Activated T-cell treated with anti-CD3 and anti-CD28 coated beads for 48 hours (primary cell): ENCODE measurements around the gene FNDC11.
"Not testable (repeated sequence)": the region's sequence is repeated elsewhere in the genome, so short reads cannot be mapped to it uniquely, and the experiment has no call there.

Experiments
- DNase-seq: peaks from one replicate; pipeline ENCODE4 v3.0.0-alpha.2; 2020; ENCODE audit warnings: low read depth

The FNDC11 gene

DNA sequence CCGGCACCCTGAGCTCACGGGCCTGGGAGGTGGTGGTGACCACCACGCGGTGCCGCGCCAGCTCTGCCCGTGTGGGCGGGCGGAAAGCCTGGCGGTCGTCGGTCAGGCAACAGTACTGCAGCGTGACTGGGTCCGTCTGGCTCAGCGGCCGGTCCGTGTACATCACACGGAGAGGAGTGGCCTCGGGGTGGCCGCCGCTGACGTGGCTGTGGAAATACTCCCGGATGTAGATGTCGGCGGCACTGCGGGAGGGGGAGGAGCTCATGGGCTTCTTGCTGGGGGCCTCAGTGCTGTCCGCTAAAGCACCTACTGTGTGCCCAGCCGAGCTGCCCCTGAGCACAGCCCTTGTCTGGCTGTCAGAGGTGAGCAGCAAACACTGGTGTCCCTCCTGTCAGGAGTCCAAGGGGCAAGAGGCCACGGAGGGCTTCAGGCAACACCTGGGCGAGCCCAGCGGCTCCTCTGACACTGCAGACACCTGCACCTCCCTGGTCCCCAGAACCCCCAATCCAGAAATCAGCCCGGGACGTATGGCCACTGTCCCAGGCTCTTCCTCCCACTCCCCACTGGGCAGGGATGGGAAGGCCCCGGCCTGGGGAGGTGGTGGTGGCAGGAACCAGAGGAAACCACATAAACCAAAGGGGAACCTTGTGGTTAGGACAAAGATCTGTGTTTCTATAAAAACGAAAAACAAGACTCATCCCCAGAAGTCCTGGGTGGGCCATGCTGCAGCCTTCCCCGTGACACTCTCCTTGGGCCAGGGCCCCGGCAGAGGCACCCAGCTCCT lies 13.6 kb downstream of the FNDC11 start:
- peak; percentile 39 for DNase-seq

DNA sequence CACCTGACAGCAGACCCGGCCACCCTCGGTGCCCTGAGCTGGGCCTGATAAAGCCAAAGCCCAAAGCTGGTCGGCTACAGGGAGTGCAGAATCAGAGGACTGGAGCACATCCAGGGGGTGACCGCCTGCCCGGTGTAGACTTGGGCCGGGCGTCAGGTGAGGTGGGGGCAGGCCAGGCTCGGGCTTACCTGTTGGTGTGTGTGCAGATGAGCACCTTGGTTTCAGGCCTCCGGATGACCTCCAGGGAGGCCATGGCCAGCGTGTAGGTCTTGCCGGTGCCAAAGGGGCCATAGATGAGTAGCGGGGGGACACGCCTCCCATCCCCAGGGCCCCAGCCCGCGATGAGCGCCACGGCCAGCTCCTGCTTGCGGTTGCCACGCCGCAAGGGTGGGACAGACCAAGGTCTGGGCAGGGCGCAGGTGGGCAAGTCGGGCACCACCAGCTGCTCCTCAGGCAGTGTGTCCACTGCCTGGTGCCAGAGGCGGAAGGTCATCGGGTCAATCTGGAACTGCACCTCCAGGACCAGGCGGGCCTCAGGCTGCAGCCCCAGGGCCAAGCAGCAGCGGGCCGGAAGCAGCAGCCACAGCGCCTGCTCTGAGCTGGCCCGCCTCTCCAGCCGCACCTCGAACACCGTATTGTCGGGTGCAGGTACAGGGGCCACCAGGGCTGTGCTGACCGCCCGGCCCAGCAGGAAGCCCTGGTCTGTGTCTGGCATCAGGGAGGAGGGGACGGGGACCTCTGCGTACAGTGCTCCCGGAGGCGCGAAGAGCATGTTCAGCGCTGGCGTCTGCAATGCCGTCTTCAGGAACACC lies 14.4 kb downstream of the FNDC11 start:
- DNase-seq, result no peak

DNA sequence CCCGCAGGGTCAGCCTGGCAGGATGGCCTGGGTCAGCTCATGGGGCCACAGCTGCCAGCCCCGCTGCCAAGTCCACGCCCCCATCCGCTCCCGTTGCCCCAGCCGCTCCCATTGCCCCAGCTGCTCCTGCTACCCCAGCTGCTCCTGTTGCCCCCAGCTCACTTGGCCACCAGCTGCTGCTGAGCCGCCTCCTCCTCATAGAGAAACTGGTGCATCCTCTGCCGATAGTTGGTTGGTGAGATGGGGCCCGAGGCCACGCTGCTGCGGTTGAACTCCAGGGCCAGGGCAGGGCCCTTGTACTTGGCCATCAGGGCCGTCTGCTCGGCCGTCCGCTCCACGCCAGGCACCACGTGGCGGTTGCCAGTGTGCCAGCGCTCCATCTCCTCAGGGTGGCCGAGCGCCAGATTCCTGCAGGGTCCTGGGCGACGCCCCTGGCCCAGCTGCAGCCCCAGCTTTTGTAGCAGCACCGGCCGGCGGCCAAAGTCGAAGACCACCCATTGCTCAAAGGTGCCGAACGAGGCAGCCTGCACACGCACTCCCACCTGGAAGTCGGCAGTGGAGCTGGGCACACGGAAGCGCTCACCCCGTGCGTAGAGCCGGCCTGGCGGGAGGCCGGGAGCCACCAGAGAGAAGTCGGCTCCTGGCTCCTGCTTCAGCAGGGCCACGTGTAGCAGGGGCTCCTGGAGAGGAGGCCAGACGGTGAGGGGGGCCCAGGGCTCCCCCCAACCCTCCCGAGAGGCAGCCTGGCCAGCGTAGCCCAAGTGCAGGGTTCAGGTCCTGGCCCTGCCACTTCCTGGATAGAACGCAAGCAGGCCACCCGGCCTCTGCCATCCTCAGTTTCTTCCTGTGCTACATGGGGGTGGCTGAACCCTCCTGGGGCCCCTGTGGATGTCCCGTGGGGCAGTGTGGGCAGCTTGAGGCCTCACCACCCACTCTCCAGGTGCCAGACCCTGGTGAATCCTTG lies 15.3 kb downstream of the FNDC11 start:
- no peak for DNase-seq

DNA sequence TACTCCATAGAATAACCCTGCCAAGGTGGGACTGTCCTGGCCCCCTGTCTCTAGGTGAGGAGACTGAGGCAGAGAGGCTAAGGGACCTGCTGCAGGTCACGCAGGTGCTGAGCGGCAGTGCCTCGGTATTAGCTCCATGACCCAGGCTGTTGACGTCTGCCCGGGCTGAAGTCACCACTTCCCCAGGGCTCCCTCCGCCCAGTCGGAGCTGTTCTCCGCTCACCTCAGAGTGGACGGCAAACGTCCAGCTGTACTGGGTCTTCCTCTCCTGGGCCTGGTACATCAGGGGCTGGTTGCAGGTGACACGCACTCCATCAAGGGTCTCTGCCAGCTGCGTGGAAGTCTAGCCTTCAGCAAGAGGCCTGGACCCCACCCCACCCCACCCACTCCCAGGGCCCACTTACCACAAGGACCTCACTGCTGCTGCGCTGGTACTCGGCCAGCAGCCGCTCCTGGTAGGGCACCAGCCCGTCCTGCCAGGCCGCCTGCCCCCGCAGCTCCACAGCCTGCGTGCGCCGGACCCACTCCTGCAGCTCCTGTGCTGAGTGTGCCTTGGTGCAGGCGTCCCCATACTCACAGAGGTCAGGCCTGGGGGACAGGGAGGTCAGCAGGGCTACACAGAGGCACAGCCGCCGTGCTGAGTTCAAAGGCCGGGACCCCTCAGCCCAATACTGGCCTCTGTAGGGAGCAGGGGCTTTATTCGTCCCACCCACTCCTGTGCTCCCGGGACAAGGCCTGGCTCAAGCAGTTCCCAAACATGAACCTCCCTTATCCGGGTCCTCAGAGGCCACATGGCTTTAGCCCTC lies 16.5 kb downstream of the FNDC11 start:
- DNase-seq, result no peak

DNA sequence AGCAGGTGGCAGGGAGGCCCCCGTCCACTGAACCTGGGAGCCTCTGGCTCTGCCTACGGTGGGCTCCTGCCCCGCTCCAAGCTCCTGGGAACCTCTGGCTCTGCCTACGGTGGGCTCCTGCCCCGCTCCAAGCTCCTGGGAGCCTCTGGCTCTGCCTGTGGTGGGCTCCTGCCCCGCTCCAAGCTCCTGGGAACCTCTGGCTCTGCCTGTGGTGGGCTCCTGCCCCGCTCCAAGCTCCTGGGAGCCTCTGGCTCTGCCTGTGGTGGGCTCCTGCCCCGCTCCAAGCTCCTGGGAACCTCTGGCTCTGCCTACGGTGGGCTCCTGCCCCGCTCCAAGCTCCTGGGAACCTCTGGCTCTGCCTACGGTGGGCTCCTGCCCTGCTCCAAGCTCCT lies 17.1 kb downstream of the FNDC11 start:
- DNase-seq, result not testable (repeated sequence)

DNA sequence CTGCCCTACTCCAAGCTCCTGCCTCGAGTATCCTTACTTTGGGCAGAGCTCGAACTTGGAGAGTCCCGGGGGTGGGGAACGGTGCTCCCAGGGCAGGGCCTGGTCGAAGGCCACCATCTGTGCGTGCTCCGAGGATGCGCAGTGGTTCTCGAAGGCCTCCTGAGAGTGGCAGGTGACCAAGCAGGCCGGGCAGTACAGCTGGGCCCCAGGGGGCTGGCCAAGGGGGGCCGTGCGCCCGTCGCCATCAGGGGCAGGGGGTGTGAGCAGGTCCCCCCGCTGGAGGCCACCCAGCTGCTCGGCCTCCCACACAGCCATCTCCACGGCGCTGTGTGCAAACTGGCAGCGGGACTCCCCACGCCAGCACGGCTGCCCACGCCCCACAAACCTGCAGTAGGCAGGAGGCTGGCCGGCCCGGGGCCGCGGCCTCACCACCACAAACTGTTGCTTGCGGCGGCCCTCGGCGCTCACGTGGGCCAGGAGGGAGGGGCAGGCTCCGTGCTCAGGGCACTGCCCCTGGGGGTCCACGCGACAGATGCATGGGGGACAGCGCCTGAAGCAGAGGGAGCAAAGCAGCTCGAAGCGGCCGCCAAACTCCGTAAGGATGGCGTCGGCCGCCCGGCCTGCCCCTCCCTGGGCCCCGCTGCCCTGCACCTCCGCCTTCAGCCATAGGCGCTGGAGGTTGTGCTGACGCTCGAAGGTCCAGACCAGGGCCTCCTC lies 18.3 kb downstream of the FNDC11 start:
- DNase-seq, result no peak

DNA sequence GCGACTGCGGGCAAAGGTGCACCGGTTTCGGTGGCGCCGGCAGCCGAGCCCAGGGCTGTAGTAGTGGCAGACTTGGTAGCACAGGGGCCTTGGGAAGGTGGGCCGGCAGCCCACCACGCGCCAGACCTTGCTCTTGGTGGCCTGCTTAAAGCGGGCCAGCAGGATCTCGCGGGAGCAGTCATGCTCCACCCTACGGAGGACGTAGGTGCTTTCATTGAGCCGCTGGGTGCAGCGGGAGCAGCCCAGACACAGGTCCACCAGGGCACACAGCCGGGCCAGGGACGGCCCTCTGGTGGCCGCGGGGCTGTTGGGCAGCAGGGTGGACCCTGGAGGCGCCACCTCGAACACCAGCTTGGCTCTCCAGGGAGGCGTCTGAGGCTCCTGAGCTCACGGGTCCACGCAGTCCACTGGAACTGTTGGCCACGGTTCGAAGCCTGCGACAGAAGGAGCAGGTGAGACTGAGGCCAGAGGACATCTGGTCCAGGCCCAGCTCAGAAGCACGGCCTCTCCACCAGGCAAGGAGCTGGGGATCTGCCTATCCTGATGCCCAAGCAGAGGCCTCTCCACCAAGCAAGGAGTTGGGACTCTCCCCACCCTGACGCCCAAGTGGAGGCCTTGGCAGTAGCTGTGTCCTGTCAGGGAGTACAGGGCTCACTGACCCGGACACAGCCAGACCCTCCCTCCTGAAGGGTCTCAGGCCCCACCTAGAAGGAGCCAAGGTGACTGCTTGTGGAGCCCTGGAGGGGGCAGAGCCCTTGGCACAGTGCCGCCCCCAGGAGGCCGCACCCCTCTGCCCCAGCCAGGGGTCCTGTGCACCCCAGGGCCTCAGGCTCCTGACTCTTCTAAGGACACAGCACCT lies 19.1 kb downstream of the FNDC11 start:
- no peak for DNase-seq

DNA sequence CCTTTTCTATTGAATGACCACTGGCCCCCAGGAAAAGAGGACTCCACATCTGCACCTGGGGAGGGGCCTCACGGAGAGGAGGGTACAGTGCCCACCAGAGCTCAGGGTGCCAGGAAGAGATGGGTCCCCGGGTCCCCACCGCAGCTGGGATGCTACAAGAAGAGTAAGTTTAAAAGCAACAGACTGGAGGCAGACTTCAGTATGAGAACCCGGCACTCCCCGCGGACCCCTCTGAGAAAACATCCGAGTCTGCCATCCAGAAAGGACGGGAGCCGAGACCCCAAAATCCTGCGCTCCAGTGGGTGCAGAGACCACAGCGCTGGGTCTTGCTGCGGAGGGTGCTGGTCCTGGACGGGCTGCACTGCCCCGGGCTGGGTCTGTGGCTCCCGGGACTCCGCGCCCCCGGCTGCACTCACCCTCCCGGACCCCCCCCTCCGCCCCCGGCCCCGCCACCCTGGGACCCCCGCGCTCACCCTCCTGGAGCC lies 19.7 kb downstream of the FNDC11 start:
- DNase-seq, result no peak

DNA sequence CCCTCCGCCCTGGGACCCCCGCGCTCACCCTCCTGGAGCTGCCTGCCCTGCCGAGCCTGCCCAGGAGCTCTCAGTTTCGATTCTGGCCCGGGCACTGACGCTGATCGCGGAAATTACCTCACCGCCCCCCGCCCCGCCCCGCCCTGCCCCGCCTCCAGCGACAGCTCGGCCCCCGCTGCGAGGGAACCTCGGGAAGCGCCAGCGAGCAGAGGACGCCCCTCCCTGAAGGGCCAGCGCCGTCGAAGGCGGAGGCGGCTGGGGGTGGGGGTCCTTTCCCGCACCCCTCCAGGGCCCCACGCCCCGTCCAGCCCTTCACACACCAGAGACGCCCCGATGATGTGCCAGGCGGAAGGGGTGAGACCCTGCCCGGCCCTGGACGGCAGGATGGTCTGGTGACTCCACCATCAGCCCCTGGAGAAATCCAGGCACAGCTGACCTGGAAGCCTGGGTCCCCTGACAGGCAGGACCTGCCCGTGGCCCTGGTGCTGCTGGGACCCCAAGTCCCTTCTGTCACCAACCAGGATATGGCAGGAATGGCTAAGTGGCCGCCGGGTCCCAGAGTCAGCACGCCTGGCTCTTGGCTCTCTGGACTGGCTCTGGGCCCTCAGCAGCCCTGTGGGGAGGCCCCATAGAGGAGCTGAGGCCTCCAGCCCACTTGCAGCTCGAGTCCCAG lies 20.3 kb downstream of the FNDC11 start, which contains the start of gene HELZ2:
Gene HELZ2 (minus strand): TSS at position 84 of the 673 bp plus-strand sequence. CDS start 1,854 bp downstream, outside the sequence.
- DNase-seq, result peak; percentile 38

DNA sequence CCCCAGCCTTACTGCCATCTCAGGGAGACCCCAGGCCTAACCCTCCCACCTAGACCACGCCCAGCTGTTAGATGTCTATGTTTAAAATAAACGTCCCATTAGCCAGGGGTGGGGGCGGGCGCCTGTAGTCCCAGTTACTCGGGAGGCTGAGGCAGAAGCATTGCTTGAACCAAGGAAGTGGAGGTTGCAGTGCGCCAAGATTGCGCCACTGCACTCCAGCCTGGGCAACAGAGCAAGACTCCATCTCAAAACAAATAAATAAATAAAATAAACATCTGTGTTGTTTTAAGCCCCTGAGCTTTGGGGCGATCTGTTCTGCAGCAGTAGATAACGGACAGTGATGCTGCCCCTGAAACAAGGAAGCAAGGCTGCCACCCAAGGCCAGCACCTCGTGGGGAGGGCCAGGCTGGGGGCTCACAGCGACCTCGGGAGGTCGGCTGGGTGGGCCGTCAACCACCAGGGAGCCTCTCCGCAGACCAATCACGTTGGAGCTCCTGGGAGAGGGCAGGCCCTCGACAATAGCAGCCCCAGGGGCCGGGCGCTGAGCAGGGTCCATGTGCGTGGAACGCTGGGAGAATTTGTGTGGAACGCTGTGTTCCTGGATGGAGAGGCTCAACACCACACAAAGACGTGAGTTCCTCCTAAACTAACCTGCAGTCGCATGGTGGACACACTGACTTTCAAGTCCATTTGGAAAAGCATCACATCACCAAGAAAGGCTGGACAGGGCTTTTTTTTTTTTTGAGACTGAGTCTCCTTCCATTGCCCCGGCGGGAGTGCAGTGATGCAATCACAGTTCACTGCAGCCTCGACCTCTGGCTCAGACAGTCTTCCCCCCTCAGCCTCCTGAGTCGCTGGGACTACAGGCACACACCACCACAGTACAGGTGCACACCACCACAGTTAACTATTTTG lies 21.1 kb downstream of the FNDC11 start:
- DNase-seq, result no peak

DNA sequence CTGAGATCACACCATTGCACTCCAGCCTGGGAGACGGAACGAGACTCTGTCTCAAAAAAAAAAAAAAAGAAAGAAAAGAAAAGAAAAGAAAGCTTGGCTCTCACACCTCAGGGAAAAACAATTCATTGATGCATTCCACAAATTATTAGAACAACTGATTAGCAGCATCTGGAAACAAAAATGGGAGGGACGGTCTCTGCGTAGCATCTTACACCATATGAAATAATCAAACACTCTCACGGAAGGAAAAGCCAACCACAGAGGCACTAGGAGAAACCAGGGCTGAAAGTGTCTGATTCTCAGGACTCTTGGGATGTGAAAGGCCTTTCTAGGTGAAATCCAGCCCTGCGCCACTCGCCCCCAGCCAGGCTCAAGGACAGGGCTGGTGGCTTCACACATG lies 22.4 kb downstream of the FNDC11 start:
- DNase-seq, result no peak

DNA sequence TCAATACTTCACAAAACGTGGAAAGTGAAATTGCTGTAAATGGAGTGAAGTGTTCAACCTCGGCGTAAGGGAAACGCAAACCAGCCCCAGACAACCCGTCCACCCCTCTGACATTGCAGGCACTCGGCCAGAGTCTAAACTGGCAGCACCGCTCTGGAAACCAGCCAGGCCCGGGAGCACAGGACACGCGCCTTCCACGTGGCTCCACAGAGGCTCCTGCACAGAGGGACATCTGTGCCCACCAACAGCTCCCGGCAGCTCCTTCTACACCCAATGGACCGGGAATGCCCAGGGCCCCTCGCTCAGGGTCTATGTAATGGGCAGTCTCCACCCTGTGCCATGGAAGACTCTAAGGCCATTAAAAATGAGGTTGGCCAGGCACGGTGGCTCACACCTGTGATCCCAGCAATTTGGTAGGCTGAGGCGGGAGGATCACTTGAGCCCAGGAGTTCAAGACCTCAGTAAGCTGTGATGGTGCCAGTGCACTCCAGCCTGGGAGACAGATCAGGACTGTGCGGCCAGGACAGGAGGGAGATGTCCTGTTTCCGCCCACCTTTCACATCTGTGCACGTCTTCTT lies 23.4 kb downstream of the FNDC11 start:
- no peak for DNase-seq

DNA sequence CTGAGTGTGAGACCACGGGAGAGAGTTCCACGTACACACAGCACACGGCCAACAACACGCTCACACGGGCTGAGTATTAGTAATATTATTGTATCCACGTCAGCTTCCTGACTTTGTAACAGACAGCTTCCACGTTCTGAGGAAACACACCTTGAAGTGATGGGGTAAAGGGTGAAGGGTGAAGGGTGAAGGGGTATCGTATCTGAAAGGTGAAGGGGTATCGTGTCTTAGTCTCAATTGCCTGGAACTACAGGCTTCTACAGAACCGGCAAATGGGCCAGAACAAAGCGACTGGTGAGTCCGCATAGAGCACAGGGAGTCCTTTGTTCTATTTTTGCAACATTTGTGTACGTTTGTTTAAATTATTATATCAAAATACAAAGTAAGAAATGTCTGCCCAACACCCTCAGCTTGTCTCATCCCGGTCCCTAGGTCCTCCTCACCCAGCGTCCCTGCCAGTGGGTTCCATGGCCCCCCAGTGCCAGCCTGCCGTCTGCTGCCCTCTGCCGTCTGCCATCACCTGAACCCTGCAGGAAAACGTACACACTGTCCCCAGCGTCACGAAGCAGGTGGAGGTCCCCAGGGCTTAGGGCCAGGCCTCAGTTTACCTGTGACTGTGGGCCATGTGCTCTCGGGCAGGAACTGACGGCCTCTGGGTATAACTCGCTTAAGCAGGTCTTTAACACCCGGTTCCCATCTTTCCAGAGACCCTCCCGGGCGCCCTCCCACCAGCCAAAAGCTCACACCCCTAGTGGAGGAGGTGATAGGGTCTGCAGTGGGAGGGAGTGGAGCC lies 24.5 kb downstream of the FNDC11 start:
- DNase-seq, result no peak

DNA sequence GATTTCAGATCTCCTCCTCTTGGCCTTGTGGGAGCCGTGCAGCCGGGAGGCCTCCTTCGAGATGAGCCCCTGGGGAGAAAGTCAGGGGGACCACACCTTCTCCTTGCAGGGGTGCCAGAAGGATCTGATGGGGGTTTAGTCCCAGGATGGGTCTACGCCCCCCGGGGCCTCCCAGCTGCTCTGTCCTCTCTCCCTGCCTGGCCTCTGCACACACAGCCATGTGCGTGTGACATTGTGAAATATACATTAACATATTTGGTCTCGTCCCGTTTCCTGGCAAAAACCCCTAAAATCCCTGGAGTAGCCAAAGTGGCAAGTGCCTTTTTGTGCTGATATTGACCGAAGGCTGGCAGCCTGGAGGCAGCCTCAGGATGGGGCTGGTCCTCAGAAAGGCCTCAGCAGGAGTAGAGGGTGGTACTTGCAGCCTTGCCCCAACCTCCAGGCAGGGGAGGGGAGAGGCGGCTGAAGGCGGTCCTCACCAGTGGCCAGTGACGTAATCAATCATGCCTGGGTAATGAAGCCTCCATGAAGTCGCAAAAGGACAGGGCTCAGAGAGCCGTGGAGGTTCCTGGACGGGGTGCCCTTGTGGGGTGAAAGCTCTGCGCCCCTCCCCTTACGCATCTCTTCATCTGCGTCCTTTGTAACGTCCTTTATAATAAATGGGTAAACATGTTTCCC lies 25.2 kb downstream of the FNDC11 start:
- no peak for DNase-seq

DNA sequence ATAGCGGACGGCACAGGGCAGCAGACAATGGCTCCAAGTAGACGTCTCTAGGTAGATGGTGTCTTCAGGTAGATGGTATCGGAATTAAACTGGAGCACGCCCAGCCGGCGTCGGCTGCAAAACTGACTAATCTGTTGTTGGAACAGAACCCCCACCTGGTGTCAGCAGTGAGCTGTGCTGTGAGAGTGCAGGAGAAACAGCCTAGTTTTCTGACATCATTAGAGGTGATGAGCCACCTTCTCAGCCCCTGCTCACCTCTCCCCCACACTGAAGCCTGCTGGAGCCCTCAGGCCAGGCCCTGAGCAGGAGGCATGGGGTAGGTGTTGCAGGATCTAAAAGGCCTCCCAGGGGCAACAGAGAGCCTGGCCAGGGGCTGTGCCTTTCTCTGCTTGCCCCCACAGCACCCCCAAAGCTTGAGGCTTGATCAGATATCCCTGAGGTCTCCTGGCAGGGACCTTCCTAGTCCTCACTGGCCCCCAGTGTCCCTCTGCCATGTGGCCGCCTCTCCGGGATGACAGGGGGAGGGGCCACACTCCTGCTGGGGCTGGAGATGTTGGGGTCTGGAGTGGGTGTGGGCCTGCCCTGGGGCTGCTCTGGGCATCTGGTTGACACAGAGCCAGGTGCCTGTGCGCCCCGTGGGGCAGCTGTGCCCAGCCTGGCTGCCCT lies 27.0 kb downstream of the FNDC11 start:
- peak; percentile 51 for DNase-seq
